Suprapubic skin (tissue), 4 donors: ENCODE measurements around the gene TRIP13. TPM values are rescaled to one million over a fixed set of nuclear protein-coding genes. Genes with fewer than 3 reads are reported as not detected.
"Not testable (repeated sequence)": the region's sequence is repeated elsewhere in the genome, so short reads cannot be mapped to it uniquely, and the experiment has no call there.

Experiments
- DNase-seq, 2 donors: peaks; one replicate each; pipeline ENCODE4 v3.0.0-alpha.2; 2019; ENCODE audit warnings: low spot score in 2 of 2
- H3K27ac ChIP-seq: fragments of 200-600 bp; sonication (generic); one replicate; pipeline ENCODE4 v1.5.1; 2019
- H3K27me3 ChIP-seq: fragments of 200-600 bp; sonication (generic); one replicate; pipeline ENCODE4 v1.5.1; 2019
- H3K36me3 ChIP-seq: fragments of 200-600 bp; sonication (generic); one replicate; pipeline ENCODE4 v1.5.1; 2019
- H3K4me1 ChIP-seq: fragments of 200-600 bp; sonication (generic); one replicate; pipeline ENCODE4 v1.5.1; 2019
- H3K4me3 ChIP-seq: fragments of 200-600 bp; sonication (generic); one replicate; pipeline ENCODE4 v1.5.1; 2019; ENCODE audit warnings: mild to moderate bottlenecking
- H3K9me3 ChIP-seq: fragments of 200-600 bp; sonication (generic); one replicate; pipeline ENCODE4 v1.5.1; 2019
- CTCF ChIP-seq, 2 donors: fragments of 200-600 bp in 1 of 2; fragments of 450-650 bp in 1 of 2; sonication (generic) in 1 of 2; IDR thresholded peaks; one replicate each; pipeline ENCODE4 v1.5.1; 2016 to 2019; ENCODE audit warnings: antibody characterized with exemption in 2 of 2, mild to moderate bottlenecking in 1 of 2, moderate library complexity in 1 of 2
- POLR2A ChIP-seq, 2 donors: fragments of 450-650 bp; IDR thresholded peaks; one replicate each; pipeline ENCODE4 v1.6.1; 2017; ENCODE audit warnings: antibody characterized with exemption in 2 of 2, mild to moderate bottlenecking in 2 of 2, moderate library complexity in 2 of 2
- POLR2AphosphoS5 ChIP-seq, 3 donors: sonication (generic); formaldehyde crosslinking; IDR thresholded peaks; one replicate each; pipeline ENCODE4 v1.6.1; 2017; ENCODE audit warnings: antibody characterized with exemption in 3 of 3
- WGBS: methylation state at CpG from one replicate; pipeline ENCODE4 v1.1.5; 2018; 5-methylcytosine and 5-hydroxymethylcytosine counted together
- total RNA-seq, 4 donors: library from RNA; depleted of rRNA; stranded (reverse); fragments of >200 nt; gene quantifications; one replicate each; pipeline ENCODE4 v1.1.0, GENCODE V29; 2016

TRIP13 gene
- 1 to 10 TPM; 1.1 to 3.7 (median 1.6) TPM for total RNA-seq

GRCh38 chr5:892394-893136 is at the start of gene TRIP13, which contains the start of gene BRD9:
TSS of gene TRIP13 (plus strand) at chr5:892884. CDS start at chr5:892999, 115 bp downstream.
TSS of gene BRD9 (minus strand) at chr5:892801. CDS start at chr5:892657, 144 bp downstream.
- DNase-seq: peak in 1 of 2 donors; percentile 87
- Histone ChIP-seq H3K27me3 (no peaks in the 10 kb centered on the region), H3K36me3 (peaks cover 31% of the 10 kb centered on the region), H3K4me1 (peaks cover 19% of the 10 kb centered on the region), H3K9me3 (no peaks in the 10 kb centered on the region), H3K4me3 (peak within 1 kb of the TSS; percentile 89), H3K27ac (peak within 1 kb of the TSS; percentile 86)
- no peak for TF ChIP-seq CTCF (IDR thresholded peaks at IDR 0.05)
- peak in 1 of 3 donors; percentile 77 for TF ChIP-seq POLR2AphosphoS5 (IDR thresholded peaks at IDR 0.05)
- TF ChIP-seq POLR2A (IDR thresholded peaks at IDR 0.05): peak in 1 of 2 donors; percentile 53
- 2% methylated on average over 21 of the region's 91 CpGs for WGBS

- not testable (repeated sequence) for H3K4me3 ChIP-seq, H3K9me3 ChIP-seq, H3K4me1 ChIP-seq, H3K27me3 ChIP-seq, H3K36me3 ChIP-seq, H3K27ac ChIP-seq
- WGBS: no CpG with 5 or more reads among the region's 26 CpGs
- DNase-seq: peak; percentile 52 to 77
Measured at GRCh38 chr5:843371-843770, 49.3 kb upstream of the TRIP13 start.

GRCh38 chr5:843926-844325 is 48.8 kb upstream of the TRIP13 start:
- H3K27me3 ChIP-seq, H3K9me3 ChIP-seq, H3K4me3 ChIP-seq, H3K27ac ChIP-seq, H3K4me1 ChIP-seq, H3K36me3 ChIP-seq: not testable (repeated sequence)
- 90% methylated on average over 10 of the region's 22 CpGs for WGBS
- DNase-seq: peak; percentile 66 to 69

GRCh38 chr5:844426-844825 is 48.3 kb upstream of the TRIP13 start:
- not testable (repeated sequence) for H3K9me3 ChIP-seq, H3K27me3 ChIP-seq, H3K36me3 ChIP-seq, H3K27ac ChIP-seq, H3K4me3 ChIP-seq, H3K4me1 ChIP-seq
- DNase-seq: peak; percentile 60 to 79
- 87% methylated on average over 8 of the region's 16 CpGs for WGBS

- 88% methylated on average over 14 of the region's 21 CpGs for WGBS
- not testable (repeated sequence) for H3K9me3 ChIP-seq, H3K36me3 ChIP-seq, H3K27me3 ChIP-seq, H3K4me3 ChIP-seq, H3K4me1 ChIP-seq, H3K27ac ChIP-seq
- peak; percentile 60 to 62 for DNase-seq
Measured at GRCh38 chr5:845031-845675, 47.5 kb upstream of the TRIP13 start.

GRCh38 chr5:845676-846601 is 46.7 kb upstream of the TRIP13 start:
- peaks cover 14% of the 10 kb centered on the region for H3K27me3 ChIP-seq
- peak; percentile 31 to 44 for DNase-seq
- H3K9me3 ChIP-seq, H3K27ac ChIP-seq, H3K36me3 ChIP-seq, H3K4me3 ChIP-seq: not testable (repeated sequence)
- peaks cover 17% of the 10 kb centered on the region for H3K4me1 ChIP-seq
- WGBS: 88% methylated on average over 5 of the region's 35 CpGs

GRCh38 chr5:846602-847091 is 46.0 kb upstream of the TRIP13 start:
- not testable (repeated sequence) for H3K4me3 ChIP-seq, H3K9me3 ChIP-seq, H3K36me3 ChIP-seq, H3K27ac ChIP-seq
- H3K4me1 ChIP-seq: peaks cover 20% of the 10 kb centered on the region
- peaks cover 20% of the 10 kb centered on the region for H3K27me3 ChIP-seq
- DNase-seq: peak; percentile 52 to 74
- WGBS: 89% methylated on average over 18 of the region's 18 CpGs

GRCh38 chr5:847212-847611 is 45.5 kb upstream of the TRIP13 start:
- WGBS: no CpG with 5 or more reads among the region's 18 CpGs
- H3K9me3 ChIP-seq, H3K27ac ChIP-seq, H3K36me3 ChIP-seq, H3K4me3 ChIP-seq: not testable (repeated sequence)
- H3K27me3 ChIP-seq: peaks cover 20% of the 10 kb centered on the region
- H3K4me1 ChIP-seq: peaks cover 20% of the 10 kb centered on the region
- DNase-seq: peak; percentile 40 to 54

- H3K9me3 ChIP-seq, H3K27ac ChIP-seq, H3K36me3 ChIP-seq, H3K4me3 ChIP-seq: not testable (repeated sequence)
- WGBS: 100% methylated on average over 1 of the region's 7 CpGs
- Histone ChIP-seq H3K4me1 (peaks cover 20% of the 10 kb centered on the region), H3K27me3 (peaks cover 24% of the 10 kb centered on the region)
- peak; percentile 31 to 48 for DNase-seq
Measured at GRCh38 chr5:847736-848135, 44.9 kb upstream of the TRIP13 start.
